Effector memory CD8-positive, alpha-beta T cell (primary cell): ENCODE results near the gene FGFR3.
A peak's percentile ranks its signal among the peaks of the same experiment; 100 is the strongest.

Experiments used
- ATAC-seq: fragments of 150-1000 bp; cut with Tn5 transposase; replicated peaks from 2 replicates; pipeline ENCODE4 v1.10.0; 2021; ENCODE audit warnings: mild to moderate bottlenecking, moderate library complexity
- DNase-seq, 3 experiments: peaks; one replicate each; pipeline ENCODE4 v3.0.0; 2021
- H3K27ac Mint-ChIP-seq, 2 donors: one replicate each; pipeline ENCODE4 v1.8.0; 2022; ENCODE audit warnings: mild to moderate bottlenecking in 2 of 2, mixed read lengths in 2 of 2, moderate library complexity in 2 of 2
- H3K27me3 Mint-ChIP-seq, 2 donors: one replicate each; pipeline ENCODE4 v1.8.0; 2022; ENCODE audit warnings: mixed read lengths in 2 of 2
- H3K36me3 Mint-ChIP-seq: one replicate; pipeline ENCODE4 v1.8.0; 2022; ENCODE audit warnings: mild to moderate bottlenecking, moderate library complexity, mixed read lengths; ENCODE audit not compliant: insufficient read depth
- H3K4me1 Mint-ChIP-seq, 2 donors: one replicate each; pipeline ENCODE4 v1.8.0; 2022; ENCODE audit warnings: low read depth in 2 of 2, mixed read lengths in 2 of 2
- H3K4me3 Mint-ChIP-seq, 2 donors: one replicate each; pipeline ENCODE4 v1.8.0; 2022; ENCODE audit warnings: mild to moderate bottlenecking in 2 of 2, mixed read lengths in 2 of 2, moderate library complexity in 2 of 2
- H3K9me3 Mint-ChIP-seq, 2 donors: one replicate each; pipeline ENCODE4 v1.8.0; 2022; ENCODE audit warnings: mixed read lengths in 2 of 2
- total RNA-seq, 9 experiments: gene quantifications; one replicate each; lab custom pipeline; 2026; lab: John Stamatoyannopoulos, UW

The FGFR3 gene
- 0 to 3.8 (median 0.30) reads per million in 9 experiments for total RNA-seq

- peak; percentile 80 for ATAC-seq
- no peaks in the 10 kb centered on the region for H3K4me1 Mint-ChIP-seq
- peaks cover 14 to 40% of the 10 kb centered on the region in 2 donors for H3K27me3 Mint-ChIP-seq
Observed at GRCh38 chr4:1792832-1793495, at the start of gene FGFR3. TSS of gene FGFR3 (plus strand) at chr4:1793293. CDS start at chr4:1793935, 642 bp downstream.

GRCh38 chr4:1743551-1743950, 49.5 kb upstream of the FGFR3 start:
- Mint-ChIP-seq H3K9me3 (no peaks in the 10 kb centered on the region), H3K27ac (peak overlapping the region; percentile 81 to 82), H3K4me1 (peaks cover 0 to 3% of the 10 kb centered on the region in 2 donors), H3K27me3 (no peaks in the 10 kb centered on the region), H3K36me3 (peaks cover 34% of the 10 kb centered on the region), H3K4me3 (no peak overlapping the region)
- DNase-seq (no peak), ATAC-seq (no peak)

More at GRCh38 chr4:1792832-1793495, at the start of gene FGFR3:
- Mint-ChIP-seq H3K4me3 (peak within 1 kb of the TSS; percentile 65 to 74), H3K36me3 (peaks cover 5% of the 10 kb centered on the region), H3K9me3 (no peaks in the 10 kb centered on the region), H3K27ac (no peak within 1 kb of the TSS)
- peak in 1 of 3 experiments; percentile 13 for DNase-seq

DNA sequence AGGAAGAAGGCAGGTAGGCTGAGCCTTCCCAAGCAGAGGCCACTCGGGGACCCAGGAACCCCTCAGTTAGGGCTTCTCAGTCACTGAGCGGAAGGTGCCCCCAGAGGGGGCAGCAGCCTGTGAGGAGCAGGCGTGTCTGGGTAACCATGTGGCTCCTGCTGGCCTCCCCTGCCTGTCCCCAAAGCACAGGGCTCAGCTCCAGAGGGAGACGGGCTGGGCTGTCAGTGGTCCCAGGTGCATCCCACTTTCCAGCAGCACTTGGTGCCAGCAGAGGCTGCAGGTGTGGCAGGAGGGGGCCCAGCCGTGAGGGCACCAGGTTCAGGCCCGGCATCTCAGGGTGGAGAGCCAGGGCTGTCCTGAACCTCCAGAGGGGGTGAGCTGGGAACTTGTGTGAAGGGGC, 49.1 kb upstream of the FGFR3 start:
- H3K4me1 Mint-ChIP-seq = peaks cover 0 to 3% of the 10 kb centered on the region in 2 donors

DNA sequence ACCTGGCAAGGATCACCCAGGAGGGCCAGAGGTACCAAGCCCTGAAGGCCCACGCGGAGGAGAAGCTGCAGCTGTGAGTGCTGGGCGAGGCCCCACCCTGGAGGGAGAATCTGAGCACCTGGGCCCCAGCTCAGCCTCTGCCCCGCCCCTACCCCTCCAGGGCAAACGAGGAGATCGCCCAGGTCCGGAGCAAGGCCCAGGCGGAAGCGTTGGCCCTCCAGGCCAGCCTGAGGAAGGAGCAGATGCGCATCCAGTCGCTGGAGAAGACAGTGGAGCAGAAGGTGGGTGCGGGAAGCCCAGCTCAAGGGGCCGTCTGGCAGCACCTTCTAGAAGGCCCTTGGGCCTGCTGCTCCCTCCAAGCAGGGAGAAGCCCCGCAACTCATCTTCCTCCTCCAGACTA, 48.5 kb upstream of the FGFR3 start:
- Mint-ChIP-seq H3K27ac (peak overlapping the region in 1 of 2 donors; percentile 66), H3K27me3 (no peaks in the 10 kb centered on the region), H3K4me3 (no peak overlapping the region), H3K9me3 (no peaks in the 10 kb centered on the region), H3K4me1 (peaks cover 0 to 3% of the 10 kb centered on the region in 2 donors), H3K36me3 (peaks cover 34% of the 10 kb centered on the region)
- no peak for ATAC-seq
- no peak for DNase-seq

More for the DNA sequence above, 49.1 kb upstream of the FGFR3 start:
- Mint-ChIP-seq H3K27ac (peak overlapping the region; percentile 81 to 82), H3K27me3 (no peaks in the 10 kb centered on the region), H3K36me3 (peaks cover 34% of the 10 kb centered on the region), H3K9me3 (no peaks in the 10 kb centered on the region), H3K4me3 (no peak overlapping the region)
- ATAC-seq (no peak), DNase-seq (no peak)

DNA sequence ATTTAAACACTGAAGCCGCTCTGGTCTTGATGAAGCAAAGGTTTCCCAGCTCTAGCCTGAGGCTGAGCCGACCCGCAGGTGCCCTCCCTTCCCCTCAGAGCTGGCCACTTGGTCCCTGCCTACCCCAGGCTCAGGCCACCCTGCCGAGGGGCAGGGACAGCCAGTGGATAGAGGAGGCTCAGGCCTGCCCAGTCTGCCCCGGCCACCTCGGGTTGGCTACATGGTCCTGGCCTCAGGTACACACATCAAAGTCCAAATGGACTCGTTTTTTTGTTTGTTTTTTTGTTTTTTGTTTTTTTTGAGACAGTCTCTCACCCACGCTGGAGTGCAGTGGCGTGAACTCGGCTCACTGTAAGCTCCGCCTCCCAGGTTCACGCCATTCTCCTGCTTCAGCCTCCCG, 47.9 kb upstream of the FGFR3 start:
- H3K4me1 Mint-ChIP-seq = peaks cover 0 to 3% of the 10 kb centered on the region in 2 donors
- no peak overlapping the region for H3K4me3 Mint-ChIP-seq
- H3K27ac Mint-ChIP-seq = peak overlapping the region in 1 of 2 donors; percentile 66
- DNase-seq (no peak), ATAC-seq (no peak)
- H3K36me3 Mint-ChIP-seq = peaks cover 34% of the 10 kb centered on the region
- H3K9me3 Mint-ChIP-seq = no peaks in the 10 kb centered on the region
- peaks cover 0 to 3% of the 10 kb centered on the region in 2 donors for H3K27me3 Mint-ChIP-seq

DNA sequence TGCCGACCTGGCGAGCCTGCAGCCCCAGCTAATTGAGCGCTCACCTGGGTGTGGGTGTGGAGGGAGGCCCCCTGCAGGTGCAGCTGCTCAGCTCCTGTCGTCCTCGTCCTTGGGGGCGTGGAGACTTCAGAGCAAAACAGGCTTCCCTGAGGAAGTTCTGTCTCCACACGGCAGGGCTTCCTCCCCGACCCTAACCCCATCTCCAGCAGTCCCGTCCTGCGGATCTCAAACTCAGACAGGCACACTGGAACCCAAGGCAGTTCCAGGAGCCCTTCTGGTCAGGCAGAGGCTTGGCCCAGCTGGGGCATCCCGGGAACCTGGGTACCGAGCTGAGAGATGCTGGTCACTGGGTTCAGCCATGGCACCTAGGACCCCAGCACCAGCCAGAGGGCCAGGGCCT, 47.4 kb upstream of the FGFR3 start:
- Mint-ChIP-seq H3K4me3 (no peak overlapping the region), H3K4me1 (peaks cover 0 to 3% of the 10 kb centered on the region in 2 donors), H3K27me3 (peaks cover 0 to 8% of the 10 kb centered on the region in 2 donors), H3K27ac (no peak overlapping the region), H3K36me3 (peaks cover 30% of the 10 kb centered on the region), H3K9me3 (no peaks in the 10 kb centered on the region)
- no peak for ATAC-seq
- DNase-seq = no peak

- peaks cover 0 to 5% of the 10 kb centered on the region in 2 donors for H3K4me1 Mint-ChIP-seq
- H3K9me3 Mint-ChIP-seq = no peaks in the 10 kb centered on the region
- ATAC-seq (peak; percentile 76), DNase-seq (peak; percentile 70 to 74 (median 72))
- no peak overlapping the region for H3K4me3 Mint-ChIP-seq
- H3K27ac Mint-ChIP-seq = no peak overlapping the region
- peaks cover 0 to 11% of the 10 kb centered on the region in 2 donors for H3K27me3 Mint-ChIP-seq
- H3K36me3 Mint-ChIP-seq = peaks cover 25% of the 10 kb centered on the region
Observed at GRCh38 chr4:1746265-1746691, 46.8 kb upstream of the FGFR3 start.

GRCh38 chr4:1746919-1747602, 46.0 kb upstream of the FGFR3 start:
- Mint-ChIP-seq H3K4me1 (peaks cover 0 to 2% of the 10 kb centered on the region in 2 donors), H3K27me3 (peaks cover 0 to 11% of the 10 kb centered on the region in 2 donors), H3K4me3 (no peak overlapping the region), H3K27ac (no peak overlapping the region), H3K9me3 (no peaks in the 10 kb centered on the region), H3K36me3 (peaks cover 20% of the 10 kb centered on the region)
- DNase-seq (no peak), ATAC-seq (no peak)

GRCh38 chr4:1747603-1747967, 45.5 kb upstream of the FGFR3 start:
- no peaks in the 10 kb centered on the region for H3K9me3 Mint-ChIP-seq
- peaks cover 18% of the 10 kb centered on the region for H3K36me3 Mint-ChIP-seq
- no peak overlapping the region for H3K4me3 Mint-ChIP-seq
- no peak overlapping the region for H3K27ac Mint-ChIP-seq
- H3K4me1 Mint-ChIP-seq = peaks cover 0 to 2% of the 10 kb centered on the region in 2 donors
- ATAC-seq = no peak
- H3K27me3 Mint-ChIP-seq = peaks cover 0 to 11% of the 10 kb centered on the region in 2 donors
- no peak for DNase-seq

DNA sequence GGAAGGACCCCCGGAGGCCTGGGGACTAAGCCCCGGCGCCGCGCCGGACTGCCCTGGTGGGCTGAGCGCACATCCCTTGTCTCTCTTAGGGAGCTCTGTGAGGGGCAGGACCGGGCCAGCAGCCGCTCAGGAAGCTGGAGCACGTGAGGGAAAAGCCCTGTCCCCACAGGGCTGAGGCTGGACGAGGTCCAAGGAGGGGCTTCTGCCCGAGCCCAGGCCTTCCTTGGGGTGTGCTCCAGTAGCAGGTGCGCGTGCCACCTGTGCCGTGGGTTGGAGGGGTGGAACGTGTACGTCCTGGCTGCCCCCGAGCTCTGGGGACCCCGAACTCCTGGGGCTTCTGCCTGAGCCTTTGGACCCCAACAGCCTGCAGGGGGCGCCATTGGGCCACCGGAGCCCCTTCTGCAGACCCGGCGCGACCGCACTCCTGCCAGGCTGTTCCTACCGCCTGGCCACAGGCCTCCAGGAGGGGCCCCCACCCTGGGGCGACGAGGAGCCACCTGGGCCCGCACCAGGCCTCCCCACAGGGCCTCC, 44.6 kb upstream of the FGFR3 start:
- peaks cover 14% of the 10 kb centered on the region for H3K36me3 Mint-ChIP-seq
- H3K9me3 Mint-ChIP-seq = no peaks in the 10 kb centered on the region
- ATAC-seq (peak; percentile 71), DNase-seq (peak; percentile 72 to 73 (median 72))
- no peak overlapping the region for H3K27ac Mint-ChIP-seq
- H3K4me3 Mint-ChIP-seq = no peak overlapping the region
- peaks cover 0 to 11% of the 10 kb centered on the region in 2 donors for H3K27me3 Mint-ChIP-seq
- H3K4me1 Mint-ChIP-seq = peaks cover 0 to 2% of the 10 kb centered on the region in 2 donors

DNA sequence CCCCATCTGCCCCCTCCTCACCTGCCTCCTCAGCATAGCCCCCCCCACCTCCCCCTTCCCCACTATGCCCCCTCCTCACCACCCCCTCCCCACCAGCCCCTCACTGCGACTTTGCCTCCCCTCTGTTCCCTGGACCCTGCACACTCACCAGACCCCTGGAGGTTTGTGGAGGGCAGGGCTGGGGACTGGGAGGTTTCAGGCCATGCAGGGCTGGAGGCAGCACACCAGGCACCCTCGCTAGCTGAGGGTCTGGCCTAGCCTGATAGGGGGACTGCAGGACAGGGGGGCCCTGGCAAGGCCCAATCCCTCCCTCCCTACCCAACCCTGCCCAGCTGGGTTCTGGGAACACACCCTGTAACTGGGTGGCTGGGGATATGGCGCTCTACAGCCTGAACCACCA, 43.7 kb upstream of the FGFR3 start:
- Mint-ChIP-seq H3K4me1 (peaks cover 0 to 2% of the 10 kb centered on the region in 2 donors), H3K4me3 (no peak overlapping the region), H3K27ac (no peak overlapping the region), H3K36me3 (peaks cover 5% of the 10 kb centered on the region), H3K27me3 (peaks cover 0 to 11% of the 10 kb centered on the region in 2 donors), H3K9me3 (no peaks in the 10 kb centered on the region)
- ATAC-seq (no peak), DNase-seq (no peak)

- H3K27ac Mint-ChIP-seq = no peak overlapping the region
- H3K9me3 Mint-ChIP-seq = no peaks in the 10 kb centered on the region
- peaks cover 0 to 11% of the 10 kb centered on the region in 2 donors for H3K27me3 Mint-ChIP-seq
- H3K4me1 Mint-ChIP-seq = peaks cover 0 to 2% of the 10 kb centered on the region in 2 donors
- DNase-seq (no peak), ATAC-seq (no peak)
- peaks cover 3% of the 10 kb centered on the region for H3K36me3 Mint-ChIP-seq
- H3K4me3 Mint-ChIP-seq = no peak overlapping the region
Observed at GRCh38 chr4:1749826-1750225, 43.3 kb upstream of the FGFR3 start.

DNA sequence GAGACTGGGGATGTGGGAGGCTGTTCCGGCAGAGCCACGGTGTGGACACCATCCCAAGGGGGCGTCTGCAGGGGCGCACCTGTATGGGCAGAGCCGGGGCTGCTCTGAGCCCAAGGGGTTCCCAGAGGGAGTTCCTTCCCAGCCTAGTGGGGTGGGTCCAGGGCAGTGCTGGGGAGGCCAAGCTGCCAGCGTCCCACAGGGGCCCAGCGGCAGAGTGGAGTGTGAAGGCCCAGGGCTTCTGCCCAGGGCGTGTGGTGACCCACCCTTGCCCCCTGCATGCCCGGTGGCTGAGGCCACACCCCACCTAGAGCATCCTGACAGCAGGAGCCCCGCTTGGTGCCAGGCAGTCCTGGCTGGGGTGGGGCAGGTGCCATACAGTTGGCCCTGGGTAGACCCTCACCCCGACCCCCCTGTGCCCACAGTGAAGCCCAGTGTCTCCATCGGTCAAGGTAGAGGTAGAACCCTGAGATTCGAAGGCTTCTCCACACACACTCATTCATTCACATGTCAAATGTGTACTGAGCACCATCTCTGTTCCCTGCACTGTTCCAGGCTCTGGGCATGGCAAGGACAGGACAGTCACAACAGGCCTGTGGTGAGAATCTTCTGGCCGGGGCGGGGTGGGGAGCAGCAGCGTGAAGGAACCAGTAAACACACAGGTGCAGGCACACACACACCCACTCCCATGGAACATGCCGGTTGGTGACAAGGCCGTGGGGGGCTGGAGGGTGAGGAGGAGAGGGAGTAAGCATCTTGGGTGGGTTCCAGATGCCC, 42.5 kb upstream of the FGFR3 start:
- DNase-seq (no peak), ATAC-seq (no peak)
- Mint-ChIP-seq H3K36me3 (peaks cover 3% of the 10 kb centered on the region), H3K27ac (no peak overlapping the region), H3K9me3 (no peaks in the 10 kb centered on the region), H3K27me3 (peaks cover 0 to 11% of the 10 kb centered on the region in 2 donors), H3K4me1 (peaks cover 0 to 2% of the 10 kb centered on the region in 2 donors), H3K4me3 (no peak overlapping the region)
